NCI-H526 treated with DMSO at 0.1 percent for 48 hours (cell line): ENCODE measurements around the gene RNU6-1.

Experiments used
- DNase-seq: peaks from one replicate; lab custom pipeline; 2025; lab: John Stamatoyannopoulos, UW

Gene RNU6-1

DNA sequence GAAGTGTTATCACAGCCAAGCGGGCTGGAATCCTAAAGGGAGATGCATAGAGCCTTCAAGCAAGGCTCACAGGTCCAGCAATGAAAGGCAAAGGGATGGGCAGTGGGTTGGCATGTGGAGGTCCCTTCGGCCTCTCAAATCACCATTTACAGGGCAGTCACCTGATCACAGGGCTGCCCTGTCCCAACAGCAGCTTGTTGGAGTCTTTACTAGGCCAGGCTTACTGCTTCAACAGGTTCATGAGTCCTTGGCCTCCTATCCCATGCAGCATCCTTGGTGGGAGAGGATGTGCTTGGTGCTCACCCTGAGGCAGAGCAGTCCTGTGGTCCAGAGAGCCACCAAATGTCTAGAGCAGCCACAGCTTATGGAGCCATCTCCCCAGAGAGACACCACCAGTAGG lies 38.7 kb downstream of the RNU6-1 start:
- no peak for DNase-seq

DNA sequence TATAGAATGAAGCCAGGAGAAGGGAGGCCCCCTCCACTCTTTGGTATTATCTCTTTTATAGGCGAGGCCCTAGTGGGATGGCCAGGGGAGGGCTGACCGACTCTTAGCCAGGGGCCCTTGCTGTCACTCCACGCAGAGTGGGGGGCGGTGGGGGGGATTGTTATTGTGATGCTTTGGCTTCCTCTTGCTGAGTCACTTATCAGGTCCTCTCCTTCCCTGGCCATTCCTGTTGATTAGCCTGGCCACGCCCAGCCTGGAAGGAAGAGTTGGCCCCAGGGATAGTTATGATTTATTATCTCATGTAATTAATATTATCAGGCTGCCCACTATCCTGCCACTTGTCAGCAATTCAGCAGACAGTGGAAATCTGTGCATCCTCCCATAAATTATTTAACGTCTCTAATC lies 40.0 kb downstream of the RNU6-1 start:
- no peak for DNase-seq

DNA sequence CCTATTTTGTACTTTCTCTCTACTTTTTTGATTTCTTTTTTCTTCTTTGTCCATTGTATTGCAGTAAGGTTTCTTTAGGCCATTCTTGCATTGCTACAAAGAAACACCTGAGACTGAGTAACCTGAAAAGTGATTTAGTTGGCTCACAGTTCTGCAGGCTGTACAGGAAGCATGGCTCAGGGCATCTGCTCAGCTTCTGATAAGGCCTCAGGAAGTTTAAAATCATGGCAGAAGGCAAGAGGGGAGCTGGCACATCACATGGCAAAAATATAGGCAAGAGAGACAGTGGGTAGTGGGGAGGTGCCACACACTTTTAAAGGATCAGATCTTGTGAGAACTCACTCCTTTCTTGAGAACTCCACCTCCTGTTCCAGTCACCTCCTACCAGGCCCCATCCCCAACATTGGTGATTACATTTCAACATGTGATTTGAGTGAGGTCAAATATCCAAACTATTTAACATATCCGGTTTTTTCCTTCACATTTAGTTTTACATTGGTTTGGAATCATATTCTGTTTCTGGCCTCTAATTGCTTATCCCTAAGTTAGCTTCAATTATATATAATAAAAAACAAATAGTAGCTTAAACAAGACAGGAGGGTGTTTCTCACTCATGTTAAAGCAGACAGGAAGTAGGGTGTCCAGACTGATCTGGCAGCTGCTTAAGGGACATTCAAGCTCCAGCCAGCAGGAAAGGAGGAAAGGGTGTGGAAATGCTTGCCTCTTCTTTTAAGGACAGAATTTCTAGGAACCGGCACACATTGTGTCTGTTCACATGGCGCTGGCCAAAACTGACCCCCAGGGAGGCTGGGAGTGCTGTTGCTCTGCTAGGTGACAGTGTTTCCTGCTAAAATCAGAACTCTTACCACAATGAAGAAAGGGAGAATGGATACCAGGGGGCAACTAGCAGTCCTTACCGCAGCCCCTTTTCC lies 43.4 kb downstream of the RNU6-1 start:
- no peak for DNase-seq

DNA sequence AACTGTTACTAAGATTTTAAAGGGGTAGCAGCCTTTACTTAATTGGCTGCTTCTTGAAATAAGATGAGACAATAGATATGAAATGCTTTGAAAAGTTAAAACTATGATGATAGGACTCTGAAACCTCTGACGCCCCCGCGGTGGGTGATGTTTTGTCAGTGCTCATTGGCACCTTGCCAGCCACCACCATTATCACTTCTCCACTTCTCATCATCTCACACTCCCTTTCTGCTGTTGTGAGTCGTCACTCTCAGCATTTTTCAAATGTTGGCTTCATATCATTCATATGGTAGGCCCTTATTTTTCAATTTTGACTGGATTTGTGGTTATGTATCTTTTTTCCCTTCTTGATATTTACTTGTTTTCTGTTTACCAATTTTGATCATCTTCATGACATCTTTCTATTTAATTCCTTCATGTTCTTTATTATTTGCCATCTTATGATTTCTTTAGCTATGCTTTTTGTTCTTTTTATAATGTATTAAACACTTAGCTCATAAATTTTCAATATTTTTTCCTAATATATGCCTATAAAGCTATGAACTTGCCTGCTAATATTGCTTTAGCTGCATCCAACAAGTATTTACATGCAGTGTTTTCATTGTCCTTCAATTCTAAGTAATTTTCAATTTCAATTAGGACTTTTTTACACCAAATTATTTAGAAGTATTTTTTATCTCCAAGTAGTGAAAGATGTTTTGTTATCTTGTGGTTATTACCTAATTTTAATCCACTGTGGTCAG lies 44.8 kb downstream of the RNU6-1 start:
- no peak for DNase-seq

DNA sequence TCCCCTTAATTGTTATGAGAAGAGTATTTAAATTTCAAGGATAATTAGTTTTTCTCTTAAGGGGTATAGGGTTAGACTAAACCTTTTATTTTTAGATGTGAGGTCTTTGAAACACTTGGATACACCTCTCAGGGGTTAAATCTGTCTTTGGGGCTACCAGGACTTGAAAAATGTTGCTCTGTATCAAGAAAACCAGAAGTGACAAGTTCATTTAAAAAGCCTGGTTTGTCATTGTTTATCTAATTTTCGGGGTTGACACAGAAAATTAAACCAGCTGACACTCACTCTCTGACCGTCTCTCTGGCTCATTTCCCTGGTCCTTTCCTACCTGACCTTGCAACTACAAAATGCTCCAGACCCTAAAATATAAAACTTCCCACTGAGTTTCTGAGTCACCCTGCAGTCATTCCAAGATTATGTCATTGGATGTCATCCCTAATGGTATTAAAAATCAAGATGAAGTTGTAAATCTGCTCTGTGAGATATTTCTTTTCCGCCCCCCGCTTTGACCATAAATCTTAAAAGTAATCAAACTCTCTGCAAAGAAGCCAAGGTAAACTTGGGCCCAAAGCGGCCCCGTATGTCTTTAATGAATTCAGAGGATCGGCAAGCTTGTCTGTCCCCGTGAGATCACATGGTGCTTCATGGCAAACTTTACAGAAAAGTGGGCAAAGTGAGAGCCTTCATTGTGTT lies 47.4 kb downstream of the RNU6-1 start:
- no peak for DNase-seq

DNA sequence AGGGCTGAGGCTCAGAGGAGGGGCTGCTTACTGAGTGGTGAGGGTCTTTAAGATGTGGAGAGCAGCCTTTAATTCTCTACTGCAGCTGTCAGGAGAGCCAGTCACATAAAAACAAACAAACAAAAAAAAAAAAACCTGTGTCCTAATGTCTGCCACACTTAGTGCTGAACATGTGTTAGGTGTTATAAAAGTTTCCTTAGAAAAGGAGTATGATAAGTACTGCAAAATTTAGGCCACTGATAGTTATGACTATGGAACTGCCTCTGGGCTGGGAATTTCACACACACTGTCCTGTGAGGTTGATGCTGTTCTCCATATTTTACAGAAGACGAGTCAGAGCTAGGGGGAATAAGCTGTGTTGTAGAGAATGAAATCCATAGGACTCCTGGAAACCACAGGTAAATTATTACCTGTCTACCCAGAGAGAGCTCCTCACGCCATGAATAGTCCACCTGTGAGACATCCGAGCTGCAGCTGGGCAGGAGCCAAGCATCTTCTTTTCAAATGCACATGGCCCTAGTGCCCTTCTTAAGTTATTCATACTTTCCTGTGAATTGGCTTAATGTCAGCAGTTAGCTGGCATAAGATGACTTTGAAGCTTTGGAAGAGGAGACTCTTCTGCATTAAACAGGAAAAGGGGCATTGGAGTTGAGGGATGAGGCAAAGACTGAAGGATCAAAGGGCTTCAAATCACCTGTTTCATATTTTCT lies 49.1 kb downstream of the RNU6-1 start:
- no peak for DNase-seq
